Measurements from ENCODE around the gene ATP13A3.
A peak's percentile ranks its signal among the peaks of the same experiment; 100 is the strongest.

Gene ATP13A3

DNA sequence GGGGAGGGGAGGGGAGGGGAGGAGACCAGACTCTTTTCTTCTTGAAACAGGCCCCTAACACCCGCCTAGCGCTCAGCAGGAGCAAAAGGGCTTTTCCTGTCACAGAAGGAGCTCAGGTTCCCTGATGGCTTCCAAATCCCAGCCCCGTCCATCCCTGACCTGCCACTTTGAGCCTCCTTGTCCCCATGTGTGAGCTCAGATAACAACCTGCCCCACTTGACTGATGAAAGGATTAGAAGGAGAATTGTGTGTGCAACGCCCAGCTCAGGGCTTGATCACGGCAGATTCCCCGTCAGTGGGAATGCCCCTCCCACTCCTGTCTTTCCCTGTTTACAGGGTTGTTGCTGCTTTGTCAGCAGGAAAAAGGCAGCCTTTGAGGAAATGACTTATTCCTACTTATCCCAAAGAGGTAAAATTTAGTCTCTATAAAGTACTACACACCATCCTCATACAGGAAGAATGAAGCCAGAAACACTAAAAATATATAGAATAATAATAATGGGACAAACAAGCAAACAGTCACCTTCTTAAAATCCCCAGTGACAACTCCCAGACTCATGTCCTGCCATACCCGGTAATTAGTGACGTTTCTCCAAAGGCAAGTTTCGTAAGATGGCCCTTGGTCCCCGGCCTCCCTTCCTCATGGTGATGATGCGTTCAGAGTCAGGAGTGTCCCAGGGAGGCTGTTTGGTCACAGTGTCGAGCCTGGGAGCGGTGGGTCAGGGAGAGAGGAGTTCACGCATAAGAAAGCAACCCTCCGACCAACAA lies 111.1 kb downstream of the ATP13A3 start:
- Histone ChIP-seq H4K91ac (ENCODE audit: low read depth, low read length, poor library complexity) (no peak overlapping the region), H3K4me3 (ENCODE audit: low read length in 2 of 2) (no peak overlapping the region), H3K14ac (ENCODE audit: low read length) (peak overlapping the region; percentile 86), H3K79me1 (ENCODE audit: low read depth, low read length) (no peaks in the 10 kb centered on the region), H3K36me3 (replicated peaks in 1 of 2; ENCODE audit: control insufficient read depth in 2 of 2, insufficient read depth in 2 of 2, low read length in 2 of 2) (no peaks in the 10 kb centered on the region), H2BK5ac (ENCODE audit: low read length) (no peak overlapping the region), H2BK12ac (ENCODE audit: low read length) (peak overlapping the region; percentile 68), H3K27ac (replicated peaks; ENCODE audit: low read length) (peak overlapping the region; percentile 82), H2AK5ac (ENCODE audit: low read depth, low read length) (no peak overlapping the region), H3K23ac (ENCODE audit: low read depth, low read length, poor library complexity) (no peak overlapping the region), H3K4me2 (ENCODE audit: insufficient read depth, low read length, poor library complexity, severe bottlenecking) (peak overlapping the region; percentile 59), H2BK120ac (ENCODE audit: low read depth, low read length) (no peak overlapping the region), H3K9ac (ENCODE audit: low read depth, low read length, poor library complexity) (no peak overlapping the region), H2BK15ac (ENCODE audit: low read length) (peak overlapping the region; percentile 64), H3K27me3 (ENCODE audit: control insufficient read depth in 3 of 3, insufficient read depth in 3 of 3, low read depth in 1 of 3, low read length in 3 of 3) (peaks cover 0 to 30% (median 0%) of the 10 kb centered on the region in 3 experiments), H4K8ac (ENCODE audit: low read depth, low read length) (no peak overlapping the region), H3K4ac (ENCODE audit: low read length) (no peak overlapping the region), H3K9me3 (replicated peaks in 1 of 2; ENCODE audit: control insufficient read depth in 2 of 2, insufficient read depth in 1 of 2, low read depth in 1 of 2, low read length in 2 of 2) (no peaks in the 10 kb centered on the region), H2AFZ (ENCODE audit: low read length) (peak overlapping the region; percentile 85), H3K18ac (ENCODE audit: low read length) (peak overlapping the region; percentile 73), H3K4me1 (ENCODE audit: control insufficient read depth in 2 of 2, insufficient read depth in 1 of 2, low read depth in 1 of 2, low read length in 2 of 2) (peaks cover 4 to 18% of the 10 kb centered on the region in 2 donors)
- DNase-seq (ENCODE audit: low spot score), result no peak
- WGBS, 2 donors (ENCODE audit: extremely low coverage in 2 of 2, insufficient read length in 2 of 2, insufficient replicate concordance in 1 of 2), result no CpG with 5 or more reads among the region's 15 CpGs

DNA sequence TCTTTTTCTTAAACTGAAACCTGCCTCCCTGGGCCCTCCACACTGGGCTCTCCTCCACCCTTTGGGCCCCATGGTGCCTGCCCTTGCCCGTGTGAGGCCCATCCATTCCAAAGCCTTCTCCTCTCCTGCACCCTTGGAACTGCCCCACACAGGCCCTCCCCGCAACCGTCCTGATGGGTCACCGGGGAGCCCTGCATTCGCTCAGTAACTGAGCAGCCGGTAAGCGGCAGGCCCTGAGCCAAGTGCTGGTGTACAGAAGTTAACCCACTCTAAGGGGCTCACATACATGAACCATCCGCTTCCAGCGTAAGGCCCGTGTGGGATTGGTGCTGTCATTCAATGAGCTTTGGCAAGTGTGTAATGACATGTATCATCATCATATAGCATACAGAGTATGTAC lies 111.9 kb downstream of the ATP13A3 start:
- H3K27ac ChIP-seq (replicated peaks; ENCODE audit: low read length), result no peak overlapping the region

DNA sequence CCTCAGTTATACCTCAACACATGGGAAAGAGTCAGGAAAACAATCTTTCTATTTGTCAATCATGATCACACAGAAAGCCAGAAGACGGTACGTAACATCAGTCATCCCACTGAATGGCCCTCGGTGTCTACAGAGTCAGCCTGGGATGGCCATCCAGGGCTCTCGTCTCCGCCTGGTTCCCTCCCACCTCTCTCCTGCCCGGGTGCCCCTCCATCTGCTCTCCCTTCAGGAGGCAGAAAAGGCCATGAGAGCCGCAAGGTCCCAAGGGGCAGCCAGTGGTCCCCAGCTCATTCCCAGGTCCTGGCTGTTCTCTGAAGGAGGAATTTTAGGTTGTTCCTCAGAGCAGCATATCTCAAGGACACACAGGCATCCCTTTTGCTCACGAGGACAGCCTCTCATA lies 112.9 kb downstream of the ATP13A3 start:
- Histone ChIP-seq H3K14ac (ENCODE audit: low read length) (no peak overlapping the region), H2BK15ac (ENCODE audit: low read length) (no peak overlapping the region), H2BK12ac (ENCODE audit: low read length) (no peak overlapping the region), H3K4me3 (ENCODE audit: low read length in 2 of 2) (no peak overlapping the region), H3K4me2 (ENCODE audit: insufficient read depth, low read length, poor library complexity, severe bottlenecking) (no peak overlapping the region), H3K18ac (ENCODE audit: low read length) (no peak overlapping the region), H2BK5ac (ENCODE audit: low read length) (no peak overlapping the region), H3K79me1 (ENCODE audit: low read depth, low read length) (no peaks in the 10 kb centered on the region), H3K4me1 (ENCODE audit: control insufficient read depth in 2 of 2, insufficient read depth in 1 of 2, low read depth in 1 of 2, low read length in 2 of 2) (peaks cover 6 to 17% of the 10 kb centered on the region in 2 donors), H3K4ac (ENCODE audit: low read length) (no peak overlapping the region), H4K91ac (ENCODE audit: low read depth, low read length, poor library complexity) (no peak overlapping the region), H3K9ac (ENCODE audit: low read depth, low read length, poor library complexity) (no peak overlapping the region), H3K36me3 (replicated peaks in 1 of 2; ENCODE audit: control insufficient read depth in 2 of 2, insufficient read depth in 2 of 2, low read length in 2 of 2) (no peaks in the 10 kb centered on the region), H3K27me3 (ENCODE audit: control insufficient read depth in 3 of 3, insufficient read depth in 3 of 3, low read depth in 1 of 3, low read length in 3 of 3) (peaks cover 0 to 35% (median 3%) of the 10 kb centered on the region in 3 experiments), H3K23ac (ENCODE audit: low read depth, low read length, poor library complexity) (no peak overlapping the region), H2AK5ac (ENCODE audit: low read depth, low read length) (no peak overlapping the region), H3K9me3 (replicated peaks in 1 of 2; ENCODE audit: control insufficient read depth in 2 of 2, insufficient read depth in 1 of 2, low read depth in 1 of 2, low read length in 2 of 2) (no peaks in the 10 kb centered on the region), H2BK120ac (ENCODE audit: low read depth, low read length) (no peak overlapping the region), H3K27ac (replicated peaks; ENCODE audit: low read length) (no peak overlapping the region), H2AFZ (ENCODE audit: low read length) (no peak overlapping the region), H4K8ac (ENCODE audit: low read depth, low read length) (no peak overlapping the region)
- DNase-seq (ENCODE audit: low spot score), result no peak
- WGBS, 2 donors (ENCODE audit: extremely low coverage in 2 of 2, insufficient read length in 2 of 2, insufficient replicate concordance in 1 of 2), result no CpG with 5 or more reads among the region's 8 CpGs

More for the DNA sequence above, 111.9 kb downstream of the ATP13A3 start:
- H2AK5ac ChIP-seq (ENCODE audit: low read depth, low read length), result peak overlapping the region; percentile 64
- WGBS, 2 donors (ENCODE audit: extremely low coverage in 2 of 2, insufficient read length in 2 of 2, insufficient replicate concordance in 1 of 2), result no CpG with 5 or more reads among the region's 10 CpGs
- peak overlapping the region; percentile 24 for H3K9ac ChIP-seq (ENCODE audit: low read depth, low read length, poor library complexity)
- H4K8ac ChIP-seq (ENCODE audit: low read depth, low read length), result no peak overlapping the region
- peak overlapping the region; percentile 87 for H4K91ac ChIP-seq (ENCODE audit: low read depth, low read length, poor library complexity)
- H3K4me3 ChIP-seq (ENCODE audit: low read length in 2 of 2), result no peak overlapping the region
- peak overlapping the region; percentile 82 for H2BK15ac ChIP-seq (ENCODE audit: low read length)
- H3K18ac ChIP-seq (ENCODE audit: low read length), result peak overlapping the region; percentile 73
- peaks cover 0 to 35% (median 0%) of the 10 kb centered on the region in 3 experiments for H3K27me3 ChIP-seq (ENCODE audit: control insufficient read depth in 3 of 3, insufficient read depth in 3 of 3, low read depth in 1 of 3, low read length in 3 of 3)
- no peak for DNase-seq (ENCODE audit: low spot score)
- no peaks in the 10 kb centered on the region for H3K9me3 ChIP-seq (replicated peaks in 1 of 2; ENCODE audit: control insufficient read depth in 2 of 2, insufficient read depth in 1 of 2, low read depth in 1 of 2, low read length in 2 of 2)
- H3K79me1 ChIP-seq (ENCODE audit: low read depth, low read length), result no peaks in the 10 kb centered on the region
- H3K4me1 ChIP-seq (ENCODE audit: control insufficient read depth in 2 of 2, insufficient read depth in 1 of 2, low read depth in 1 of 2, low read length in 2 of 2), result peaks cover 4 to 13% of the 10 kb centered on the region in 2 donors
- peak overlapping the region; percentile 1 for H2BK120ac ChIP-seq (ENCODE audit: low read depth, low read length)
- H2AFZ ChIP-seq (ENCODE audit: low read length), result peak overlapping the region; percentile 9
- H2BK5ac ChIP-seq (ENCODE audit: low read length), result no peak overlapping the region
- H2BK12ac ChIP-seq (ENCODE audit: low read length), result peak overlapping the region; percentile 87
- no peaks in the 10 kb centered on the region for H3K36me3 ChIP-seq (replicated peaks in 1 of 2; ENCODE audit: control insufficient read depth in 2 of 2, insufficient read depth in 2 of 2, low read length in 2 of 2)
- H3K4ac ChIP-seq (ENCODE audit: low read length), result no peak overlapping the region
- H3K14ac ChIP-seq (ENCODE audit: low read length), result no peak overlapping the region
- no peak overlapping the region for H3K4me2 ChIP-seq (ENCODE audit: insufficient read depth, low read length, poor library complexity, severe bottlenecking)
- H3K23ac ChIP-seq (ENCODE audit: low read depth, low read length, poor library complexity), result no peak overlapping the region

DNA sequence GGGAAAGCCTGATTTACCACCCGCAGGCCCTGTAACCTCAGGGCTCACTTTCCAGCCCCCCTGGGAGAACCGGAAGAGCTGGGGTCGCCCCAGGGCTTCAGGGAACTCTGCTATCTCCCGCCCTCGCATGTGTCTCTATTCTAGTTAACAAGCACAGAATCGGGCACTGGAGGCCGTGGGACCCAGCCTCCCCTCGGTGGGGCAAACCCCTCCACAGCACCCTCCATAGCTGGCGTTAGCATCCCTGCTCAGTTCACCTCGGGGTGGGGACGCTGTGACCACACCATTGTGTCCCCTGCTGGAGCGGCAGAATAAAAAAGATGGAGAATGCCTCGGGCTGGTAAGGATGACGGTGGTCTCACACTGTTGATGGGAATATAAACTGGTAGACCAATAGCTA lies 113.8 kb downstream of the ATP13A3 start:
- Histone ChIP-seq H2BK15ac (ENCODE audit: low read length) (peak overlapping the region; percentile 41), H3K4me3 (ENCODE audit: low read length in 2 of 2) (no peak overlapping the region), H3K36me3 (replicated peaks in 1 of 2; ENCODE audit: control insufficient read depth in 2 of 2, insufficient read depth in 2 of 2, low read length in 2 of 2) (no peaks in the 10 kb centered on the region), H2BK120ac (ENCODE audit: low read depth, low read length) (no peak overlapping the region), H3K27ac (replicated peaks; ENCODE audit: low read length) (no peak overlapping the region), H4K8ac (ENCODE audit: low read depth, low read length) (no peak overlapping the region), H4K91ac (ENCODE audit: low read depth, low read length, poor library complexity) (no peak overlapping the region), H2AFZ (ENCODE audit: low read length) (no peak overlapping the region), H3K27me3 (ENCODE audit: control insufficient read depth in 3 of 3, insufficient read depth in 3 of 3, low read depth in 1 of 3, low read length in 3 of 3) (peaks cover 0 to 41% (median 3%) of the 10 kb centered on the region in 3 experiments), H3K4me2 (ENCODE audit: insufficient read depth, low read length, poor library complexity, severe bottlenecking) (no peak overlapping the region), H2BK12ac (ENCODE audit: low read length) (peak overlapping the region; percentile 30), H3K23ac (ENCODE audit: low read depth, low read length, poor library complexity) (no peak overlapping the region), H3K4me1 (ENCODE audit: control insufficient read depth in 2 of 2, insufficient read depth in 1 of 2, low read depth in 1 of 2, low read length in 2 of 2) (peaks cover 6 to 22% of the 10 kb centered on the region in 2 donors), H2BK5ac (ENCODE audit: low read length) (no peak overlapping the region), H3K4ac (ENCODE audit: low read length) (no peak overlapping the region), H3K79me1 (ENCODE audit: low read depth, low read length) (no peaks in the 10 kb centered on the region), H2AK5ac (ENCODE audit: low read depth, low read length) (peak overlapping the region; percentile 88), H3K9me3 (replicated peaks in 1 of 2; ENCODE audit: control insufficient read depth in 2 of 2, insufficient read depth in 1 of 2, low read depth in 1 of 2, low read length in 2 of 2) (no peaks in the 10 kb centered on the region), H3K14ac (ENCODE audit: low read length) (no peak overlapping the region), H3K18ac (ENCODE audit: low read length) (peak overlapping the region; percentile 71), H3K9ac (ENCODE audit: low read depth, low read length, poor library complexity) (no peak overlapping the region)
- WGBS, 2 donors (ENCODE audit: extremely low coverage in 2 of 2, insufficient read length in 2 of 2, insufficient replicate concordance in 1 of 2), result no CpG with 5 or more reads among the region's 14 CpGs
- DNase-seq (ENCODE audit: low spot score), result no peak

Data from neuronal stem cell (in vitro differentiated cells).